NB4 (cell line): ENCODE measurements around the gene UBAC2.

Experiments
- DNase-seq: peaks from one replicate; pipeline ENCODE4 v3.0.0; 2010; ENCODE audit warnings: low read depth
- H3K4me3 ChIP-seq: one replicate; pipeline ENCODE4 v1.5.1; 2011; ENCODE audit warnings: mild to moderate bottlenecking, low read depth, low read length, moderate library complexity
- CTCF ChIP-seq: IDR thresholded peaks from one replicate; pipeline ENCODE4 v1.5.1; 2012; ENCODE audit warnings: low read depth, low read length
- MAX ChIP-seq: IDR thresholded peaks from 2 replicates; pipeline ENCODE4 v1.6.1; 2011; ENCODE audit warnings: low read depth, low read length
- MYC ChIP-seq: IDR thresholded peaks from 2 replicates; pipeline ENCODE4 v1.6.1; 2011; ENCODE audit warnings: low read depth, low read length
- POLR2A ChIP-seq: IDR thresholded peaks from 2 replicates; pipeline ENCODE4 v1.6.1; 2011; ENCODE audit warnings: mild to moderate bottlenecking; ENCODE audit not compliant: insufficient read length; ENCODE audit errors: extremely low read depth

UBAC2 gene

GRCh38 chr13:99308471-99309087, 107.9 kb downstream of the UBAC2 start:
- H3K4me3 ChIP-seq, result no peak overlapping the region
- TF ChIP-seq MAX (no peak), CTCF (no peak), POLR2A (no peak), MYC (no peak)
- DNase-seq, result no peak

- DNase-seq, result peak; percentile 64
- H3K4me3 ChIP-seq, result no peak overlapping the region
- TF ChIP-seq CTCF (no peak), MAX (no peak), POLR2A (no peak)
These were observed 109.9 kb downstream of the UBAC2 start for GRCh38 chr13:99310382-99311031.

- peak; percentile 76 for DNase-seq
- no peak for TF ChIP-seq CTCF
- no peak for TF ChIP-seq POLR2A
- TF ChIP-seq MYC, result no peak
- no peak for TF ChIP-seq MAX
- no peak overlapping the region for H3K4me3 ChIP-seq
These were observed 110.5 kb downstream of the UBAC2 start for GRCh38 chr13:99311137-99311536.

GRCh38 chr13:99311748-99312492, 111.3 kb downstream of the UBAC2 start:
- TF ChIP-seq MYC (no peak), MAX (no peak), CTCF (no peak), POLR2A (no peak)
- H3K4me3 ChIP-seq, result no peak overlapping the region
- DNase-seq, result peak; percentile 34

GRCh38 chr13:99312493-99312883, 111.8 kb downstream of the UBAC2 start:
- H3K4me3 ChIP-seq, result no peak overlapping the region
- DNase-seq, result peak; percentile 93
- TF ChIP-seq MYC (peak; percentile 44; the same call in 1 of the 2 replicates), POLR2A (no peak), MAX (peak; percentile 27; the same call in 1 of the 2 replicates)

- TF ChIP-seq CTCF (no peak), POLR2A (no peak), MAX (no peak), MYC (no peak)
- DNase-seq, result no peak
- H3K4me3 ChIP-seq, result no peak overlapping the region
These were observed 112.8 kb downstream of the UBAC2 start for GRCh38 chr13:99313501-99313900.
